ENCODE data around the gene DENND2D.
"Not testable (repeated sequence)": the region's sequence is repeated elsewhere in the genome, so short reads cannot be mapped to it uniquely, and the experiment has no call there.

The DENND2D gene

GRCh38 chr1:111222308-111223125, 22.1 kb upstream of the DENND2D start:
- FAIRE-seq (no peak), DNase-seq (ENCODE audit: low spot score) (peak; percentile 92)

GRCh38 chr1:111221633-111222291, 21.3 kb upstream of the DENND2D start:
- DNase-seq (ENCODE audit: low spot score) (no peak), FAIRE-seq (no peak)

- DNase-seq (ENCODE audit: low spot score) = no peak
- FAIRE-seq = no peak
Measured at GRCh38 chr1:111221276-111221632, 20.8 kb upstream of the DENND2D start.

- FAIRE-seq (no peak), DNase-seq (ENCODE audit: low spot score) (no peak)
Measured at GRCh38 chr1:111220302-111220890, 19.9 kb upstream of the DENND2D start.

GRCh38 chr1:111219557-111220286, 19.3 kb upstream of the DENND2D start:
- FAIRE-seq (no peak), DNase-seq (ENCODE audit: low spot score) (no peak)

- no peak for FAIRE-seq
- no peak for DNase-seq (ENCODE audit: low spot score)
Measured at GRCh38 chr1:111218701-111219556, 18.5 kb upstream of the DENND2D start.

- no peak for FAIRE-seq
- no peak for DNase-seq (ENCODE audit: low spot score)
Measured at GRCh38 chr1:111217183-111217910, 16.9 kb upstream of the DENND2D start.

- FAIRE-seq = no peak
- DNase-seq (ENCODE audit: low spot score) = no peak
Measured at GRCh38 chr1:111216751-111217150, 16.3 kb upstream of the DENND2D start.

GRCh38 chr1:111215285-111215684, 14.8 kb upstream of the DENND2D start:
- not testable (repeated sequence) for DNase-seq (ENCODE audit: low spot score); FAIRE-seq

- FAIRE-seq (no peak), DNase-seq (ENCODE audit: low spot score) (no peak)
Measured at GRCh38 chr1:111214884-111215283, 14.4 kb upstream of the DENND2D start.

GRCh38 chr1:111214074-111214801, 13.8 kb upstream of the DENND2D start:
- FAIRE-seq (no peak), DNase-seq (ENCODE audit: low spot score) (no peak)

GRCh38 chr1:111213412-111213811, 13.0 kb upstream of the DENND2D start:
- no peak for FAIRE-seq
- DNase-seq (ENCODE audit: low spot score) = no peak

GRCh38 chr1:111212634-111213335, 12.3 kb upstream of the DENND2D start:
- FAIRE-seq (no peak), DNase-seq (ENCODE audit: low spot score) (no peak)

- FAIRE-seq = no peak
- no peak for DNase-seq (ENCODE audit: low spot score)
Measured at GRCh38 chr1:111211921-111212320, 11.5 kb upstream of the DENND2D start.

- DNase-seq (ENCODE audit: low spot score) (no peak), FAIRE-seq (no peak)
Measured at GRCh38 chr1:111209622-111210021, 9.2 kb upstream of the DENND2D start.

- FAIRE-seq (no peak), DNase-seq (ENCODE audit: low spot score) (no peak)
Measured at GRCh38 chr1:111208921-111209320, 8.5 kb upstream of the DENND2D start.

GRCh38 chr1:111205714-111206050, 5.2 kb upstream of the DENND2D start:
- FAIRE-seq (no peak), DNase-seq (ENCODE audit: low spot score) (no peak)

- FAIRE-seq = no peak
- no peak for DNase-seq (ENCODE audit: low spot score)
Measured at GRCh38 chr1:111204983-111205713, 4.7 kb upstream of the DENND2D start.
